HCT116 (cell line): ENCODE data around the gene SLC24A3. TPM values are rescaled to one million over a fixed set of nuclear protein-coding genes. Genes with fewer than 3 reads are reported as not detected.

Experiments
- ATAC-seq: fragments of 200-7000 bp; cut with Tn5 transposase; 2 replicates; pipeline ENCODE4 v1.9.1; 2020; ENCODE audit warnings: mild to moderate bottlenecking, moderate library complexity
- BruUV-seq: library from RNA; stranded (reverse); fragments of 400-500 nt; replicated peaks from 2 replicates; lab custom pipeline; 2021; lab: Mats Ljungman, UMichigan
- CTCF ChIA-PET: fragments of 300-600 bp; sonication (Branson Sonifier 250); formaldehyde crosslinking; loops from one replicate; lab custom pipeline; 2021; ENCODE audit warnings: antibody characterized with exemption; lab: Charles Lee
- POLR2A ChIA-PET: fragments of 300-600, 350-600 bp; sonication (Branson Sonifier 250); formaldehyde crosslinking; loops from one replicate; lab custom pipeline; 2021; ENCODE audit warnings: antibody characterized with exemption; lab: Charles Lee
- RAD21 ChIA-PET, 2 experiments: fragments of 300-600 bp; sonication (Branson Sonifier 250); formaldehyde crosslinking; loops; one replicate each; lab custom pipeline; 2023; ENCODE audit warnings: low total read pairs in 2 of 2; ENCODE audit not compliant: uncharacterized antibody in 2 of 2, unreplicated experiment in 2 of 2, low non-redundant PET in 1 of 2; lab: Charles Lee
- DNase-seq: peaks from one replicate; pipeline ENCODE4 v3.0.0-alpha.2; 2010; ENCODE audit warnings: low read depth, low spot score
- H2AFZ ChIP-seq: fragments of 200-600 bp; shearing (Covaris generic), sonication (generic); 2 replicates; pipeline ENCODE4 v1.6.1; 2017; ENCODE audit warnings: low read depth, mixed run types, mixed read lengths, antibody characterized with exemption, low read length; ENCODE audit not compliant: poor library complexity, severe bottlenecking
- H3K27ac ChIP-seq: 2 replicates; pipeline ENCODE4 v1.5.1; 2012; ENCODE audit warnings: low read depth, low read length
- H3K27me3 ChIP-seq: fragments of 200-600 bp; sonication (generic); 2 replicates; pipeline ENCODE4 v1.6.1; 2016; ENCODE audit warnings: mixed run types, low read length, mixed read lengths; ENCODE audit not compliant: insufficient read depth
- H3K36me3 ChIP-seq, 2 experiments: fragments of 200-500 bp in 1 of 2; fragments of 200-600 bp in 1 of 2; sonication (Bioruptor generic) in 1 of 2; sonication (generic) in 1 of 2; 2 replicates each; pipeline versions ENCODE4 v1.5.1 to v1.6.1; 2014 to 2016; ENCODE audit warnings: low read length in 2 of 2, inconsistent platforms in 1 of 2, mixed read lengths in 1 of 2, mixed run types in 1 of 2; ENCODE audit not compliant: insufficient read depth in 2 of 2, control insufficient read depth in 1 of 2
- H3K4me1 ChIP-seq, 2 experiments: fragments of 200-600 bp in 1 of 2; sonication (generic) in 1 of 2; 2 replicates each; pipeline versions ENCODE4 v1.5.1 to v1.6.1; 2012 to 2017; ENCODE audit warnings: low read length in 2 of 2, inconsistent platforms in 1 of 2, mild to moderate bottlenecking in 1 of 2, mixed read lengths in 1 of 2, mixed run types in 1 of 2, moderate library complexity in 1 of 2; ENCODE audit not compliant: insufficient read depth in 2 of 2, control insufficient read depth in 1 of 2
- H3K4me2 ChIP-seq: fragments of 200-600 bp; sonication (generic); 2 replicates; pipeline ENCODE4 v1.6.1; 2017; ENCODE audit warnings: mixed run types, low read length, mixed read lengths
- H3K4me3 ChIP-seq, 2 experiments: fragments of 200-600 bp in 1 of 2; sonication (generic) in 1 of 2; replicated peaks in 1 of 2; 2 replicates each; pipeline ENCODE4 v1.5.1; 2011 to 2016; ENCODE audit warnings: low read length in 2 of 2, control low read depth in 1 of 2, low read depth in 1 of 2, mild to moderate bottlenecking in 1 of 2, mixed read lengths in 1 of 2, mixed run types in 1 of 2
- H3K79me2 ChIP-seq: fragments of 200-600 bp; sonication (generic); 2 replicates; pipeline ENCODE4 v1.6.1; 2017; ENCODE audit warnings: mild to moderate bottlenecking, mixed run types, low read length, moderate library complexity, mixed read lengths; ENCODE audit not compliant: insufficient read depth
- H3K9ac ChIP-seq: fragments of 200-600 bp; sonication (generic); 2 replicates; pipeline ENCODE4 v1.6.1; 2016; ENCODE audit warnings: low read length, mixed read lengths
- H3K9me2 ChIP-seq: fragments of 200-600 bp; sonication (generic), shearing (Covaris generic); 2 replicates; pipeline ENCODE4 v1.6.1; 2017; ENCODE audit warnings: mixed run types, mild to moderate bottlenecking, moderate library complexity; ENCODE audit not compliant: insufficient read depth
- H3K9me3 ChIP-seq, 2 experiments: fragments of 200-500 bp in 1 of 2; fragments of 200-600 bp in 1 of 2; sonication (Bioruptor generic) in 1 of 2; sonication (generic) in 1 of 2; 2 replicates each; pipeline ENCODE4 v1.6.1; 2014 to 2017; ENCODE audit warnings: low read length in 2 of 2, mixed read lengths in 2 of 2, inconsistent platforms in 1 of 2, low read depth in 1 of 2, mild to moderate bottlenecking in 1 of 2, mixed run types in 1 of 2, moderate library complexity in 1 of 2; ENCODE audit not compliant: control insufficient read depth in 1 of 2, insufficient read depth in 1 of 2
- H4K20me1 ChIP-seq: fragments of 200-600 bp; sonication (generic), shearing (Covaris generic); 2 replicates; pipeline ENCODE4 v1.6.1; 2017; ENCODE audit warnings: mixed run types, mild to moderate bottlenecking, moderate library complexity; ENCODE audit not compliant: insufficient read depth
- POLR2AphosphoS5 ChIP-seq: IDR thresholded peaks from 2 replicates; pipeline ENCODE4 v1.6.1; 2011; ENCODE audit warnings: mild to moderate bottlenecking, low read depth, low read length, moderate library complexity
- RAD21 ChIP-seq: IDR thresholded peaks from 2 replicates; pipeline ENCODE4 v1.6.1; 2012; ENCODE audit warnings: low read depth, mild to moderate bottlenecking
- SRF ChIP-seq: IDR thresholded peaks from 2 replicates; pipeline ENCODE4 v1.6.1; 2012; ENCODE audit warnings: low read depth
- TCF7L2 ChIP-seq: IDR thresholded peaks from 2 replicates; pipeline ENCODE4 v1.7.0; 2011; ENCODE audit warnings: borderline replicate concordance, inconsistent platforms; ENCODE audit not compliant: insufficient read depth, insufficient read length; ENCODE audit errors: extremely low read depth
- intact Hi-C: fragments of 100-400 bp; cut with micrococcal nuclease; formaldehyde crosslinking; loops from 2 replicates; pipeline ENCODE4 v1.10.0; 2022
- total RNA-seq: library from RNA; stranded (reverse); gene quantifications from one replicate; pipeline ENCODE4 v1.2.1, GENCODE V29; 2021; ENCODE audit not compliant: unreplicated experiment

Gene SLC24A3
- total RNA-seq, 1 experiment from 2014 or later = not detected

GRCh38 chr20:19706463-19706862 is 494.0 kb downstream of the SLC24A3 start:
- no peak overlapping the region for H3K9ac ChIP-seq
- DNase-seq = no peak
- intact Hi-C loops = no loop called here
- H3K9me2 ChIP-seq = no peaks in the 10 kb centered on the region
- POLR2A ChIA-PET = no interaction called here
- no peaks in the 10 kb centered on the region for H3K79me2 ChIP-seq
- no peak for ATAC-seq
- H3K4me3 ChIP-seq = no peak overlapping the region
- peaks cover 58% of the 10 kb centered on the region for H3K27me3 ChIP-seq
- H2AFZ ChIP-seq = no peak overlapping the region
- H3K9me3 ChIP-seq = no peaks in the 10 kb centered on the region
- CTCF ChIA-PET = no interaction called here
- no TSS peak for BruUV-seq
- H3K4me2 ChIP-seq = no peak overlapping the region
- no peak for TF ChIP-seq SRF
- no peak for TF ChIP-seq POLR2AphosphoS5
- H3K4me1 ChIP-seq = no peaks in the 10 kb centered on the region
- no peaks in the 10 kb centered on the region for H3K36me3 ChIP-seq
- RAD21 ChIA-PET = no interaction called here
- no peaks in the 10 kb centered on the region for H4K20me1 ChIP-seq
- H3K27ac ChIP-seq = no peak overlapping the region

- no TSS peak for BruUV-seq
- no peak for DNase-seq
- ChIA-PET CTCF (no interaction called here), RAD21 (no interaction called here)
- H3K9me2 ChIP-seq = no peaks in the 10 kb centered on the region
- H3K79me2 ChIP-seq = no peaks in the 10 kb centered on the region
- ATAC-seq = no peak
- H3K4me2 ChIP-seq = no peak overlapping the region
- no peak overlapping the region for H3K4me3 ChIP-seq
- H3K27me3 ChIP-seq = peaks cover 42% of the 10 kb centered on the region
- no peaks in the 10 kb centered on the region for H4K20me1 ChIP-seq
- no peak overlapping the region for H3K9ac ChIP-seq
- H3K27ac ChIP-seq = no peak overlapping the region
- TF ChIP-seq TCF7L2 (no peak), POLR2AphosphoS5 (no peak), RAD21 (no peak)
- TF ChIP-seq, all 23 proteins: peak for 0
- Histone ChIP-seq H2AFZ (no peak overlapping the region), H3K4me1 (no peaks in the 10 kb centered on the region), H3K9me3 (no peaks in the 10 kb centered on the region), H3K36me3 (no peaks in the 10 kb centered on the region)
- POLR2A ChIA-PET = no interaction called here
- intact Hi-C loops = no loop called here
Observed at GRCh38 chr20:19709635-19710335, 497.3 kb downstream of the SLC24A3 start.
